ENCODE results near the gene PLD1.
A peak's percentile ranks its signal among the peaks of the same experiment; 100 is the strongest.
"Not testable (repeated sequence)": the region's sequence is repeated elsewhere in the genome, so short reads cannot be mapped to it uniquely, and the experiment has no call there.

Gene PLD1

GRCh38 chr3:171591070-171591469, 219.2 kb downstream of the PLD1 start:
- DNase-seq: no peak

DNA sequence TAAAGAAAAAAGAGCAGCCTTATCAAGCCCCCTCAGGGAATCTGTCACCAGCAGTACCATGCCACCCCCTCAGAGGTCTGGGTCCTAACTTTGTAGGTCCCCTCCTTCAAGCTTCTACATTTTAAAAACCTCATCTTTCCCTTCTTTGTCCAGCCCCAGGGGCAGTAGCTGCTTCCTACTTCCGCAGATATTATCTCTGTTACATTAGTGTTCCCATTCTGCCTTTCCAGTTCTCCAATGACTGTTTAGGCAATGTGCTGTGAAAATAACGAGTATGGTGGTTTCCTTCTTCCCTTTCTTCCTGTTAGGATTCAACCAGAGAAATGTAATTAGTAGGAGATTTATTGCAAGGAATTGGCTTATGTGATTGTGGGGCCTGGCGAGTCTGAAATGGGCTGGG, 224.0 kb downstream of the PLD1 start:
- DNase-seq: no peak

- no peak for DNase-seq
These were observed 225.2 kb downstream of the PLD1 start for GRCh38 chr3:171585039-171585438.

- DNase-seq: no peak
These were observed 226.2 kb downstream of the PLD1 start for GRCh38 chr3:171584100-171584499.

GRCh38 chr3:171574556-171575240, 235.6 kb downstream of the PLD1 start:
- DNase-seq: no peak

DNA sequence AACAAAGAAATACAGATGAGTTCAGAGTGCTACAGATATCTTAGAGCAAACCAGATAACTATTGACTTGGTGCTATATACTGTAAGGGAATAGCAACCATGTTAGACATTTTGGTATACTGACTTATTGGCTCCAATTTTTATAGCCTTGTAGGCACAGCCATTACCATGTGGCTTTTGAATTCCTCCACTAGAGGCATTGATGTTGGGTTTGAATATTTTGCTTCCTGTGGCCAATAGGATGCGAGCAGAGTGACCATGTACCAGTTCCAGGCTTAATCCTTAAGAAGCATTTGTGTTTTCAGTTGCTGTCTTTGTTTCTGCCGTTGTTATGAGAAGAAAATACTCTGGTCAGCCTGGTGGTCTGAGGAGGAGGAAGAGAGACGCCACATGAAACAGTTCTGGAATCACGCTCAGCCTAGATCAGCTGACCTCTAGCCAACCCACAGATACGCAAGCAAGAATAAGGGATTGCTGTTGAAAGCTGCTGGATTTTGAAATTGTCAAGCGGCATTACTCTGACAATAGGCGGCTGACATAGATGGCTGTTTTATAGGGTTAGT, 240.6 kb downstream of the PLD1 start:
- no peak for DNase-seq

- no peak for DNase-seq
These were observed 241.5 kb downstream of the PLD1 start for GRCh38 chr3:171568766-171569165.

DNA sequence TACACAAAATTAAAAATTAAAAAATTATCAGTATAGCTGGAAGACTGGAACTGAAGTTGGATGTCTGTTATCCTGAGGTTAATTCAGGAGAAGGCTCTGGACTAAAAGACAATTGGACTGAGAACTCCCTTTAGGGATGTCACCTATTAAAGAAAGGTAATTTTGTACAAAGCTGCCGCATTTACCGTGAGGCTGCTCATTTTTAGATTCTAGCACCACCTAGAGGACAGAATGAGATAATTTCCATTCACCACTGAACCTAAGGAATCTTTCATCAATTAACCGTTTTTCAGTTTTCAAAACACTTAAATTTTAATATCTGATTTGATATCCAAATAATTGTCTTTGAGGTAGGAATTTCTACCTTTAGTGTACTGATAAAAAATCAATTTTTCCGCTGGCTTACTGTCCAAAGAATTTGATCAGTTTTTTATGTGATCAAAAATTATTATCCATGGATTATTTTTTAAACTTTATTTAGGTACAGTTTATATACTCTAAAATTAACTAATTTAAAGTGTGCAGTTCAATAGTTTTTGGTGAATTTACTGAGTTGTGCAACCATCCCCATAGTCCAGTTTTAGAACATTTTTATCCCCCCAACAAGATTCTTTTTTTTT, 243.4 kb downstream of the PLD1 start:
- DNase-seq: peak; percentile 37

- DNase-seq: no peak
These were observed 244.7 kb downstream of the PLD1 start for GRCh38 chr3:171565481-171566058.

DNA sequence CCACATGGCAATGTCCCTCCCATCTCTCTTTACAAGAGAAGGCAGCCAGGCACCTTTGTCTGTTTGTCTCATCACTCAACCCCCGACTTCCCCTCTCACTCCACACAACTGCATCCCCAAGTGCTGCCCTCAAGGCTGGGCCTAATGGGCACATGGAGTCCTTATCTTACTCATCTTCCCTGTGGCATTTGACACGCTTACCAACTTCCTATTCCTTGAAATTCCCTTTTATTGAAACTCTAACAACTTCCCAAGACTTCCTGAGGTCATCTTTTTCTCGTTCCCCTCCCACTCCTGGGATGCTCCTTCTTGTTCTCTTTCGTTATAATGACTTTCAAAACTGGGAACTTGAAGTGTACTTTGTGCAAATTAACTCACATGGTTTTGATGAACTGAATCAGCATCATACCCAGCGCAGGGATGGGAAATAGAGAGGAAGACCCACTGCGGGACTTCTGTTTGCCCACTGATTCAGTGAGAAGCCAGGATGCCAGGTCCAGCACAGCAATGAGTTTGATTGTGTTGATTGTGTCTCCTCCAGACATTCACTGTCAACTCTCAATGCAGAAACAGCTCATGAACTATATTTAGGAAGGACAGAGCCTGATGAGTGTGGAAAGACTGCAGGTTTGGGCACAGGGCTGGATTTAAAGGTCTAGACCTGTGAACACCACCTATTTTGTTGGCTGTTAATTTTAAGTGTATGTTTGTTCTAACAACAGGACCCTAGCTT, 245.4 kb downstream of the PLD1 start:
- no peak for DNase-seq

DNA sequence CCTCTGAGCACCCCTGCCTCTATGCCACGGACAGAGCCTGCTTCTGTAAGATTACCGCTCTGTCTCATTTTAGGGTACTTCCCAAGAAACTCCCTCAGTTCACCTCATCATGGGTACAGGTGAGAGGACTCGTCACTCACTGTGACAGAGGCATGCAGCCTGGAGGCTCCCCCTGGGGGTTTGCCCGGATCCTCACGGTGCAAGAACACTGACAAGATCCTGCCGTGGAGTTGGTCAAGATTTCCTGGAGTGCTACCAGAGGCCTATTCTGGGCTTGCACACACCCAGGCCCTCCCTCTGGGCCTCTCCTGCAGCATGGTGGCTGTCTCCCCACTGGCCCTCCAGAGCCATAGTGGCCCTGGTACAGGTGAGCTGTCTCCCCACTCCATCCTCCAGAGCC, 247.0 kb downstream of the PLD1 start:
- no peak for DNase-seq

- not testable (repeated sequence) for DNase-seq
These were observed 247.8 kb downstream of the PLD1 start for GRCh38 chr3:171562459-171562858.

GRCh38 chr3:171561596-171562323, 248.5 kb downstream of the PLD1 start:
- no peak for DNase-seq

GRCh38 chr3:171559586-171559985, 250.7 kb downstream of the PLD1 start:
- DNase-seq: no peak

DNA sequence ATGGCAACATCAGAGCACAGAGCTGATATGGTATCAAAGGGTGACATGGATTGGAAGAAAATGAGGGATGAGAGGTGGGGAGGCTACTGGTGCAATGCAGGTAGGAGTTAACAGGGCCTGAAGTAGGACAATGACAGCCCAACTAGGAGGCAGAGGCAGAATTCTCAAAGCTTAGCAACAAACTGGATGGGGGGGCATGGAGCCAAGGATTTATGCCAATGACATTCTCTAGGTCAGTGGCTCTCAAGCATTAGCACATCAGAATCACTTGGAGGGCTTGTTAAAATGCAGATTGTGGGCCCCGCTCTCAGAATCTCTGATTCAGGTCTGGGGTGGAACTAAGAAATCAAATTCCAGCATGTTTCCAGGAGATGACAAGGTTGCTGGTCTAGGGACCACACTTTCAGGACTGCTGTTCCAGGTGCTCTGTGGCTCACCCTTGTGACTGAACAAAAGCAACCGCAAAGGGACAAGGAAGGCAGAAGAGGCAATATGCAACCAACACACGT, 252.0 kb downstream of the PLD1 start:
- no peak for DNase-seq

- no peak for DNase-seq
These were observed 253.1 kb downstream of the PLD1 start for GRCh38 chr3:171557173-171557572.

- peak; percentile 33 for DNase-seq
These were observed 253.6 kb downstream of the PLD1 start for GRCh38 chr3:171556574-171557145.

DNA sequence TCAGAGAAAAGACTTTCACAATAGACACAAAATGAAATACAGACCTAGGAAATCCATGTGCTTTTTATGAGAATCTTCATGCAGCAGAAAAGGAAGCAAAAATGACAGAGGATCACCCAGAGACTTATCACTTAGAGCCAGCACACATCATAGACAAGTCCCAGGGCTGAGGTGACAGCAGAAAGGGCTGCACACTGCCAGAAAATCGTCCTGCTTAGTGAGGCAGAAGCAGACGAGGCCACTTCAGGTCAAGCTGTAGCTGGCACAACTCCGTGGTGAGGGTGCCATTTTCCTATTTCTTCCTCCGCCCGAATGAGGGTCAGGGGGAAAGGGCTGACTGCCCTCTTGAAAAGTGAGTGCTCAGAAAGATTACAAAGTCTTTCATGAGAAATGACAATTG, 254.1 kb downstream of the PLD1 start:
- DNase-seq: no peak

DNA sequence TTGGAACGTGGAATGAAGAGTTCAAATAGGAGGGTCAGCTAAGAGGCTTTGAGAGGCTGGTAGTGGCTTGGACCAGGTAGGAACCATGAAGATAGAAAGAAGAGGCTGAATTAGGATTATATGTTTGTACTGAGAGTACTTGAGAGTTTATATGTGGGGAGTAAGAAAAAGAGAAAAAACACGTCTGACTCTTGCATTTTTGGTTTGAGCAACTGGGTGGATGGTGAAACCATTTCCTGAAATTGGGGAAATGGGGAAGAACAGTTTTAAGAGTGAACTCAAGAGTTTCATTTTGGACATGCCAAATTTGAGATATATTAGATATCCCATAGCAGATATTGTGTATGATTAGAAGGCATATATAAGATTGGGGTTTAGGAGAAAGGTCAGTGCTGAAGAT, 257.2 kb downstream of the PLD1 start:
- DNase-seq: no peak

DNA sequence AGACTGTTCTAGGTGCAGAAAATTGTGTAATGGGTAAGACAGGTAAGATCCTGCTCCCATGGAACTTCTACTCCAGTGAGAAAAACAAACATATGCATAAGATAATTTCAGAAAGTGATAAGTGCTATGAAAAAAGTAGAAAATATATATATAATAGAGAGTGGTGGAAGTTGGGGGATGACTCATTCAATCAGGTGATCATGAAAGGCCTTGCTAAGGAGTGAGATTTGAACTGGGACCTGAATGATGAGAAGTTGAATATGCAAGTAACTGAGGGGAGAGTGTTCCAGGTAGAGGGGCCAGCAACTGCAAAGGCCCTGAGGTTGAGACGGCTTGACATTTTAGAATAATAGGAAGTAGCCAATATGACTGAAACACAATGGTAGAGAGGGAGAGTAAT, 257.8 kb downstream of the PLD1 start:
- no peak for DNase-seq

DNA sequence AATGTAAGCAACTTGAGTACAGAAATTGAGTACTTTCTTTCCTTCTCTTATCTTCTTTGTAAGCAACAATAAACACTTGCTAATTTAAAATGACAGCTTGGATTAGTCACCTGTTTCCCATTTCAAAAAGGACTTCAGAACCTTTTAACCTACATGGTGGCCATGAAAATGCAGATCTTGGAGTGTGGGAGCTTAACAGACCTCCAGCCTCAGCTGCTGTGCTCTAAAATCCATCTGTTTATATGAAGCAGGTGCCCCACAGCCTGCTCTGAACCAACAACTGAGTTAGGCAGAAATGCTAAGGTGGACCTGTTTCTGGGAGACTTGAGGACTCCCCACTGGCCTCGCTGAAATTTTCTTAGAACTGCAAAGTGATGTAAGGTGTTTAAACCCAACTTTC, 259.0 kb downstream of the PLD1 start:
- DNase-seq: no peak
